HG03558 (cell line): ENCODE results near the gene RASL12.
"Not testable (repeated sequence)": the region's sequence is repeated elsewhere in the genome, so short reads cannot be mapped to it uniquely, and the experiment has no call there.

Experiments used
- ATAC-seq: cut with Tn5 transposase; IDR thresholded peaks from one replicate; pipeline ENCODE4 v1.9.1; 2021; ENCODE audit warnings: moderate number of reproducible peaks; ENCODE audit not compliant: unreplicated experiment; ENCODE audit errors: extremely low read depth

RASL12 gene

DNA sequence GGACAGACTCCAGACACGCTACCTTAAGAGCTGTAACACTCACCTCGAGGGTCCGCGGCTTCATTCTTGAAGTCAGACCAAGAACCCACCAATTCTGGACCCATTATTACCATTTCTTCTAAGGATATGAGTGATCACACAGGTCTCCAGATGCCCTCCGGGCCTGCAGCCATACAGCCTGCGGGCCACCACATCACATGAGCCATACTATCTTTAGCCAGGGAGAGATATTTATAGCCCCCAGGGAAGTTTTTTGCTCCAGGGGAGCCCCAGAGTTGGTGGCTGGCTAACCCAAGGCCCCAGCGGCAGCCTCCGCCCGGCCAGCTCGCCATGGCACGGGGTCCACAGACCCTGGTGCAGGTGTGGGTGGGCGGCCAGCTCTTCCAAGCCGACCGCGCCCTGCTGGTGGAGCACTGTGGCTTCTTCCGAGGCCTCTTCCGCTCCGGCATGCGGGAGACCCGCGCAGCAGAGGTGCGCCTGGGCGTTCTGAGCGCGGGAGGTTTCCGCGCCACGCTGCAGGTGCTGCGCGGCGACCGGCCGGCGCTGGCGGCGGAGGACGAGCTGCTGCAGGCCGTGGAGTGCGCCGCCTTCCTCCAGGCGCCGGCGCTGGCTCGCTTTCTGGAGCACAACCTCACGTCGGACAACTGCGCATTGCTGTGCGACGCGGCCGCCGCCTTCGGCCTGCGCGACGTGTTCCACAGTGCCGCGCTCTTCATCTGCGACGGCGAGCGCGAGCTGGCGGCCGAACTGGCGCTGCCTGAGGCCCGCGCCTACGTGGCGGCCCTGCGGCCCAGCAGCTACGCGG is 8.9 kb upstream of the RASL12 start, which contains the start of gene KBTBD13:
TSS of gene KBTBD13 (plus strand) at position 261 of the 805 bp plus-strand sequence. CDS start at position 331, 70 bp downstream.
- ATAC-seq = no peak

DNA sequence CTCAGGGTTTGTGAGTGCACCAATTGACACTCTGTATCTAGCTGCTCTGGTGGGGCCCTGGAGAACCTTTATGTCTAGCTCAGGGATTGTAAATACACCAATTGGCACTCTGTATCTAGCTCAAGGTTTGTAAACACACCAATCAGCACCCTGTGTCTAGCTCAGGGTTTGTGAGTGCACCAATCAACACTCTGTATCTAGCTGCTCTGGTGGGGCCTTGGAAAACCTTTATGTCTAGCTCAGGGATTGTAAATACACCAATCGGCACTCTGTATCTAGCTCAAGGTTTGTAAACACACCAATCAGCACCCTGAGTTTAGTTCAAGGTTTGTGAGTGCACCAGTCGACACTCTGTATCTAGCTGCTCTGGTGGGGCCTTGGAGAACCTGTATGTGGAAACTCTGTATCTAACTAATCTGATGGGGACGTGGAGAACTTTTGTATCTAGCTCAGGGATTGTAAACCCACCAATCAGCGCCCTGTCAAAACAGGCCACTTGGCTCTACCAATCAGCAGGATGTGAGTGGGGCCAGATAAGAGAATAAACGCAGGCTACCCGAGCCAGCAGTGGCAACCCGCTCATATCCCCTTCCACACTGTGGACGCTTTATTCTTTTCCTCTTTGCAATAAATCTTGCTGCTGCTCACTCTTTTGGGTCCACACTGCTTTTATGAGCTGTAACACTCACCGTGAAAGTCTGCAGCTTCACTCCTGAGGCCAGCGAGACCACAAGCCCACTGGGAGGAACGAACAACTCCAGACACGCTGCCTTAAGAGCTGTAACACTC is 8.0 kb upstream of the RASL12 start:
- ATAC-seq = not testable (repeated sequence)

GRCh38 chr15:65074946-65075345 is 7.2 kb upstream of the RASL12 start:
- not testable (repeated sequence) for ATAC-seq

GRCh38 chr15:65072617-65073016 is 4.8 kb upstream of the RASL12 start:
- ATAC-seq = no peak

GRCh38 chr15:65072027-65072426 is 4.2 kb upstream of the RASL12 start:
- no peak for ATAC-seq

DNA sequence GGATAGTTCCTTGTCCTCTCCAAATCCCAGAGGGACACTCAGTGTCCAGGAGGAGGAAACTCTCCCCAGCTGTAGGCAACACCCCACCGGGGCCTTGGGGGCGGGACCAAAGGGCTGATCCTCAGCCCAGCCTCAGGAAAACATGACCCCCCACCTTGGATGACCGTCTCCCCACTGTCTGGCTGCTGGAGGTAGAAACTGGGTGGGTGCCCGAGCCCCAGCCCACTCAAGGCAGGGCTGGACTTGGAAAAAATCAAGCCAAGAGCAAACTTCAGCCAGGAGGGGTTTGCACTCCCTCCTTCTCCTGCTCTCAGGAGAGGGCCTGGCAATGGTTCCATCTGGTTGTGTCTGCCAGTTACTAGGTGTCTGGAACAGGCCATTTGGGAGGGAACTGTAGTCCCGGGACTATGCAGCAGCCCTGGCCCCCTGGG is 3.6 kb upstream of the RASL12 start:
- no peak for ATAC-seq

GRCh38 chr15:65069779-65070546 is 2.2 kb upstream of the RASL12 start:
- ATAC-seq = no peak

DNA sequence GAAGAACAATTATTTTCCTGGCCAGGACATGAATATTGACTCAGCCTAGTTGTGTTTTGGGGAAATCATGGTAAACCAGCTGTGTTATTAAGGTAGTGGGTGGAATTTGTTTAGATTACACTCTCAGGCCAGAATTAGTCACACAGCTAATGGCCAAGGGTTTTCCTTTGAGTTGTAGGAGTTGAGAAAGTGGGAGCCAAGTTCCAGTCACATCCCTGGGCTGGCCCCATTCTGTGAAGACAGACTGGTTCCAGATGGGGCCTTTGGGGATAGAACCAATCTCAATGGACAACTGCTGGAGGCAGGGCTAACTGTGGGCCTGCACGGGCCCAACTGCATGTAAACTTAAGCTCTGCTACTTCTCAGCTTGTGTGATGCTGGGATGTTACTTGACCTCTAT is 1.4 kb upstream of the RASL12 start:
- ATAC-seq = no peak

- no peak for ATAC-seq
These were observed 605 bp upstream of the RASL12 start for GRCh38 chr15:65068403-65068788.

GRCh38 chr15:65067317-65067644 is 510 bp downstream of the RASL12 start:
- no peak for ATAC-seq

DNA sequence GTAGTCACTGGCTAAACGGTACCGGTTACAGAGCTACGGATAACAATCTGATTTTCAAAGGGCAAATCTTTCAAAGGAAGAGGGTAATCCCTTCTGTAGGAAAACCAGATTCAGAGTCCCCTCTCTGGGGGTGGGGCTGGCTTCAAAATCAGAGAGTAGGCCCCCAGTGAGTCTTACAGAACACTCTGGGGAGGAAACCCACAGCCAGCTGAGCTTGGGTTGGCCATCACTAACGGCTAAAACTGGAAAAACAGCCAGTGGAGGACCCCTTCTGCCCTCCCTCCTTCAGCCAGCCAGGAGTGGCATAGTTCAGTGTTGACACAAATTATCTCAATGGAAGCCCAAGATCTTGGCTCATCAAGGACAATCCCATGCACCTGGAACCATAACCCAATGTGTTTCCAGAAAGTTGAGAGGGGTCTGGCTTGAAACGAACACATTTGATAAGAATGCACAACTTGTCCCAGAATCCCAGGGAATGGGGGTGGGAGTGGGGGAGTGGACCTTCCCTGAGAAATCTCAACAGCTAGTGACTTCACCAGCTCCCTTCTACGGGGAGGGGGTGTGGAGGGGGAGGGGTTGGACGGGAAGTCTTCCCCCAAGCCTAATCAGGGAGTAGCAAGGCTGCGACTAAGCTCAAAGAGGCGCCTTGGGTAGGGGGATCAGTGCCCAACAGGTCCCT is 1.0 kb downstream of the RASL12 start:
- no peak for ATAC-seq

GRCh38 chr15:65066001-65066634 is 1.7 kb downstream of the RASL12 start:
- no peak for ATAC-seq

GRCh38 chr15:65062726-65063125 is 5.1 kb downstream of the RASL12 start:
- ATAC-seq = no peak

DNA sequence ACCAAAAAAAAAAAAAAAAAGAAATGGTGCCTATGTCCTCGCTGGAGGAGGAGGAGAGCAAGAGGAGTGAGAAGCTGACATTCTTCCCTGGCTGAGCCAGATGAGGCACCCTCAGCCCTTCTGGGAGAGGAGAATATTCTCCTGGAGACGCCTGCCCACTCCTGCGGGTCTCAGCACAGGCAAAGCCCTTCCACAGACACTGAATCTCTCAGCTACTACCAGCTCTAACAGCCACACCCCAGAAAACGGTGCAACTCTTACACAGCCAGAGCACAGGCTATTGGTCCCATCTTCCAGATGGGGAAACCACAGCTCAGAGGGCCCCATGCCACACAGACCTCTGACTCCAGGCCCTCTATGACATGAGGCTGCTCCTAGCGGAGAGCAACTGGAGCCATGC is 5.7 kb downstream of the RASL12 start:
- no peak for ATAC-seq

DNA sequence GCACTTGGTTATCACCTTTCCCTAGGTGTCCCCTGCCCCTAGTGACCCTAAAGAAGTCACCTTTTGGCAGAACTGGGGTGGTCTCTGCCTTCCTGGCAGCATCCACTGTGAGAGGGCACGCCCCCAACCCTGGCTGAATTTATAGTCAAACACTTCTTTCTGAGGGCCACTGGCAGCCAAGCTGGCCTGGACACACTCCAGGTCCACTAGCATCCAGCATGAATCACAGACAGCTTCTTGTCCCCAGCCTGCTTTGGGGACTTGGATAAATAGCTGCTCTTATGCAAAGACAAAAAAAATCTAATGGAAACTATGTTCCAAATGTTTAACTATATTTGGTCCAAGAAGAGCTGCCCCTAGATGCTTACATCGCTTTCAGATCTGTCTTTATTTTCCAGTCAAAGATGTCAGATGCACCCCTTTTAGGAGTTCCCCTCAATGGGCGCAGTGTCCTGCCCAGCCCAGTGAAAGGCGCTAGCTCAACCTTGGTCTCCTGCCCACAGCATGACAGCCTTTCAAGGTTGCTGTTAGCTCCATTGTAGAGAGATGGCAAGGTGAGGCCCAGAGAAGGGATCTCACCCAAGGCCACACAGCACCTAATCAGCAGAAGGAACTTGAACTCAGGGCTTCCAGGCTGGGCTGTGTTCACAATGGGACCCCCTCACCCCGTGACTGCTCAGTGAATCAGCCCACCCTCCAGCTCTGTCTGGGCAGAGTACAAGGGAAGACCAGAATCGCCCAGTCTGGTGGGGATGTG is 7.0 kb downstream of the RASL12 start:
- no peak for ATAC-seq

GRCh38 chr15:65059931-65060596 is 7.7 kb downstream of the RASL12 start:
- ATAC-seq = no peak

- ATAC-seq = no peak
These were observed 8.4 kb downstream of the RASL12 start for GRCh38 chr15:65059369-65059750.
